CD4-positive, alpha-beta T cell (primary cell): ENCODE measurements around the gene PTBP3. TPM values are rescaled to one million over a fixed set of nuclear protein-coding genes. Genes with fewer than 3 reads are reported as not detected.

Experiments used
- ATAC-seq: fragments of 200-7000 bp; cut with Tn5 transposase; one replicate; pipeline ENCODE4 v1.10.0; 2022; ENCODE audit warnings: mild to moderate bottlenecking; ENCODE audit not compliant: poor library complexity
- CTCF ChIA-PET: fragments of 350-600 bp; sonication (Branson Sonifier 250); formaldehyde crosslinking; loops from one replicate; lab custom pipeline; 2021; ENCODE audit warnings: antibody characterized with exemption, inconsistent platforms; lab: Charles Lee
- POLR2A ChIA-PET: fragments of 350-600 bp; sonication (Branson Sonifier 250); formaldehyde crosslinking; loops from one replicate; lab custom pipeline; 2021; ENCODE audit warnings: antibody characterized with exemption, inconsistent platforms; lab: Charles Lee
- DNase-seq, 14 experiments: peaks; one replicate each; pipeline ENCODE4 v3.0.0-alpha.2; 2013 to 2020; ENCODE audit warnings: mixed read lengths in 2 of 14
- H3K27ac ChIP-seq, 2 donors: one replicate each; pipeline versions ENCODE4 v1.5.1 to v1.7.0; 2013; ENCODE audit warnings: low read length in 2 of 2, low read depth in 1 of 2, mild to moderate bottlenecking in 1 of 2
- H3K27me3 ChIP-seq, 2 experiments: 1 replicate in 1 of 2; 2 replicates in 1 of 2; pipeline versions ENCODE4 v1.6.1 to v1.7.0; 2013; ENCODE audit warnings: low read length in 2 of 2, control low read depth in 1 of 2, mild to moderate bottlenecking in 1 of 2, moderate library complexity in 1 of 2; ENCODE audit not compliant: insufficient read depth in 2 of 2, control insufficient read depth in 1 of 2
- H3K36me3 ChIP-seq: one replicate; pipeline ENCODE4 v1.6.1; 2013; ENCODE audit warnings: low read length, control low read depth; ENCODE audit not compliant: insufficient read depth
- H3K4me1 ChIP-seq: one replicate; pipeline ENCODE4 v1.6.1; 2013; ENCODE audit warnings: low read length, control low read depth; ENCODE audit not compliant: insufficient read depth
- H3K4me3 ChIP-seq: one replicate; pipeline ENCODE4 v1.5.1; 2013; ENCODE audit warnings: mild to moderate bottlenecking, low read length, moderate library complexity
- H3K9me3 ChIP-seq, 2 experiments: 1 replicate in 1 of 2; 2 replicates in 1 of 2; pipeline versions ENCODE4 v1.6.1 to v1.7.0; 2013; ENCODE audit warnings: low read length in 2 of 2, mild to moderate bottlenecking in 2 of 2, control low read depth in 1 of 2, moderate library complexity in 1 of 2; ENCODE audit not compliant: control insufficient read depth in 1 of 2, insufficient read depth in 1 of 2
- H3K27ac Mint-ChIP-seq: one replicate; pipeline ENCODE4 v1.8.0; 2020; ENCODE audit warnings: mixed read lengths
- H3K27me3 Mint-ChIP-seq: one replicate; pipeline ENCODE4 v1.8.0; 2021; ENCODE audit warnings: mixed read lengths
- H3K36me3 Mint-ChIP-seq: one replicate; pipeline ENCODE4 v1.8.0; 2021; ENCODE audit warnings: low read depth, mixed read lengths
- H3K4me1 Mint-ChIP-seq: one replicate; pipeline ENCODE4 v1.8.0; 2021; ENCODE audit warnings: low read depth, mixed read lengths
- H3K4me3 Mint-ChIP-seq: one replicate; pipeline ENCODE4 v1.8.0; 2020; ENCODE audit warnings: mild to moderate bottlenecking, mixed read lengths
- H3K9me3 Mint-ChIP-seq: one replicate; pipeline ENCODE4 v1.8.0; 2020; ENCODE audit warnings: mixed read lengths
- CTCF ChIP-seq: fragments of 200-600 bp; IDR thresholded peaks from one replicate; pipeline ENCODE4 v1.8.0; 2022; ENCODE audit warnings: antibody characterized with exemption, mild to moderate bottlenecking
- intact Hi-C, 2 experiments: fragments of 100-400 bp; cut with DNase I in 1 of 2; cut with micrococcal nuclease in 1 of 2; formaldehyde crosslinking; loops; one replicate each; pipeline versions ENCODE4 v1.15.1 to v1.9.0; 2023 to 2025; cut with DNase I, micrococcal nuclease
- total RNA-seq, 174 experiments: library from RNA in 2 of 174; stranded (reverse) in 2 of 174; gene quantifications; one replicate each; pipeline ENCODE4 v1.2.3 and lab custom pipeline; 2021 to 2026

Gene PTBP3
- total RNA-seq, 2 experiments from 2014 or later, result 100.0 to 110 TPM

- Mint-ChIP-seq H3K36me3 (no peaks in the 10 kb centered on the region), H3K4me3 (no peak overlapping the region), H3K27ac (no peak overlapping the region), H3K27me3 (no peaks in the 10 kb centered on the region), H3K9me3 (no peaks in the 10 kb centered on the region), H3K4me1 (no peaks in the 10 kb centered on the region)
- Histone ChIP-seq H3K9me3 (no peaks in the 10 kb centered on the region), H3K4me1 (no peaks in the 10 kb centered on the region), H3K36me3 (no peaks in the 10 kb centered on the region), H3K4me3 (no peak overlapping the region), H3K27ac (no peak overlapping the region), H3K27me3 (no peaks in the 10 kb centered on the region)
- CTCF ChIA-PET, result no interaction called here
- POLR2A ChIA-PET, result no interaction called here
- ATAC-seq (no peak), DNase-seq (no peak)
- TF ChIP-seq CTCF, result no peak
- intact Hi-C loops, result loop anchor here in 1 of 2 experiments (10.0 kb wide), 1 partner anchor 675 kb away; the partner anchor contains the start of gene GNG10
These were observed 6.5 kb upstream of the PTBP3 start for GRCh38 chr9:112339886-112340285.

- intact Hi-C loops, result loop anchor here in 1 of 2 experiments (10.0 kb wide), 1 partner anchor 674 kb away; the partner anchor contains the start of gene GNG10
- Histone ChIP-seq H3K4me3 (no peak overlapping the region), H3K27me3 (no peaks in the 10 kb centered on the region), H3K4me1 (no peaks in the 10 kb centered on the region), H3K27ac (no peak overlapping the region), H3K9me3 (no peaks in the 10 kb centered on the region), H3K36me3 (no peaks in the 10 kb centered on the region)
- no peak for DNase-seq
- POLR2A ChIA-PET, result no interaction called here
- peaks cover 8% of the 10 kb centered on the region for H3K36me3 Mint-ChIP-seq
- peaks cover 6% of the 10 kb centered on the region for H3K4me1 Mint-ChIP-seq
- no peak for TF ChIP-seq CTCF
- H3K27ac Mint-ChIP-seq, result no peak overlapping the region
- H3K4me3 Mint-ChIP-seq, result no peak overlapping the region
- ATAC-seq, result no peak
- CTCF ChIA-PET, result no interaction called here
- no peaks in the 10 kb centered on the region for H3K27me3 Mint-ChIP-seq
- no peaks in the 10 kb centered on the region for H3K9me3 Mint-ChIP-seq
These were observed 5.1 kb upstream of the PTBP3 start for GRCh38 chr9:112338561-112338960.

GRCh38 chr9:112337547-112337946, 4.1 kb upstream of the PTBP3 start:
- Mint-ChIP-seq H3K27me3 (no peaks in the 10 kb centered on the region), H3K9me3 (no peaks in the 10 kb centered on the region), H3K27ac (no peak overlapping the region), H3K4me1 (peaks cover 6% of the 10 kb centered on the region), H3K36me3 (peaks cover 11% of the 10 kb centered on the region), H3K4me3 (no peak overlapping the region)
- H3K27me3 ChIP-seq, result no peaks in the 10 kb centered on the region
- no peaks in the 10 kb centered on the region for H3K36me3 ChIP-seq
- CTCF ChIA-PET, result no interaction called here
- DNase-seq (no peak), ATAC-seq (no peak)
- no peak overlapping the region for H3K27ac ChIP-seq
- POLR2A ChIA-PET, result interaction anchor here (0.7 kb wide), 1 partner anchor 151 kb away, joined by 3 read pairs; no protein-coding TSS in a partner anchor
- intact Hi-C loops, result loop anchor here in 1 of 2 experiments (10.0 kb wide), 1 partner anchor 673 kb away; the partner anchor contains the start of gene GNG10
- H3K4me1 ChIP-seq, result no peaks in the 10 kb centered on the region
- H3K9me3 ChIP-seq, result no peaks in the 10 kb centered on the region
- H3K4me3 ChIP-seq, result no peak overlapping the region
- no peak for TF ChIP-seq CTCF
